BJ (cell line): Measurements from ENCODE around the gene GALNT7. TPM values are rescaled to one million over a fixed set of nuclear protein-coding genes. Genes with fewer than 3 reads are reported as not detected.

Source experiments
- CTCF ChIA-PET: fragments of 350-600 bp; formaldehyde crosslinking; extraction: SDS; loops from one replicate; lab custom pipeline; 2021; ENCODE audit warnings: antibody characterized with exemption, inconsistent platforms; lab: Yijun Ruan, JAX
- POLR2A ChIA-PET: fragments of 300-600 bp; sonication (Branson Sonifier 250); formaldehyde crosslinking; extraction: SDS; loops from one replicate; lab custom pipeline; 2021; ENCODE audit warnings: antibody characterized with exemption; lab: Charles Lee
- DNase-seq: peaks from one replicate; pipeline ENCODE4 v3.0.0-alpha.2; 2011; ENCODE audit warnings: low read depth
- H3K27me3 ChIP-seq: 2 replicates; pipeline ENCODE4 v1.6.0; 2011; ENCODE audit warnings: low read length; ENCODE audit not compliant: control insufficient read depth, insufficient read depth
- H3K36me3 ChIP-seq: 2 replicates; pipeline ENCODE4 v1.5.1; 2011; ENCODE audit warnings: low read length; ENCODE audit not compliant: control insufficient read depth, insufficient read depth
- H3K4me3 ChIP-seq: 2 replicates; pipeline ENCODE4 v1.5.1; 2011; ENCODE audit warnings: low read depth, mild to moderate bottlenecking, control low read depth, low read length
- polyA plus RNA-seq: library from polyadenylated mRNA; depleted of rRNA; stranded (reverse); fragments of >200 nt; gene quantifications from 2 replicates; pipeline ENCODE4 v1.2.3, GENCODE V29; 2011
- TF ChIP-seq, protein P1 (sequence below): IDR thresholded peaks from 2 replicates; pipeline ENCODE4 v1.5.1; 2011; ENCODE audit warnings: low read depth, mild to moderate bottlenecking, control low read depth, inconsistent platforms, low read length, moderate library complexity; ENCODE audit not compliant: insufficient read depth

Gene GALNT7
- polyA plus RNA-seq, 1 experiment, result 6.3 TPM

DNA sequence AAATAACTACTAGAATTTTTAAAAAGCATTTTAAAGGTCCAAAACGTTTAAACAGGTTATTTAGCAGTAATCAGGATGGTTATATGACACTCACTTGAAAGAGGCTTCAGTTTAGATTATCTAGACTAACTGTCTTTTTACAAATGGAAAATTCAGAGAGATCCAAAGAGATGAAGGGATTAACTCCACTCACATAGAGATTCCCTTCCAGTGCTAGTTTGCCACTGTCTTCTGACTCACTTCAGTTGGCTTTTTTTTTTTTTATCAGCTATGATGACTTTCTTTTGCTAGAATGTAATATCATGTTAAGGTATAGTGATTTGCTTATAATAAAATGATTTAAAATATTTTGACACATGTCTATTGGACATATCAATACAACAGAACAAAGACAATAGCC lies 43.8 kb downstream of the GALNT7 start:
- no peaks in the 10 kb centered on the region for H3K36me3 ChIP-seq
- DNase-seq, result no peak
- TF ChIP-seq, protein P1, sequence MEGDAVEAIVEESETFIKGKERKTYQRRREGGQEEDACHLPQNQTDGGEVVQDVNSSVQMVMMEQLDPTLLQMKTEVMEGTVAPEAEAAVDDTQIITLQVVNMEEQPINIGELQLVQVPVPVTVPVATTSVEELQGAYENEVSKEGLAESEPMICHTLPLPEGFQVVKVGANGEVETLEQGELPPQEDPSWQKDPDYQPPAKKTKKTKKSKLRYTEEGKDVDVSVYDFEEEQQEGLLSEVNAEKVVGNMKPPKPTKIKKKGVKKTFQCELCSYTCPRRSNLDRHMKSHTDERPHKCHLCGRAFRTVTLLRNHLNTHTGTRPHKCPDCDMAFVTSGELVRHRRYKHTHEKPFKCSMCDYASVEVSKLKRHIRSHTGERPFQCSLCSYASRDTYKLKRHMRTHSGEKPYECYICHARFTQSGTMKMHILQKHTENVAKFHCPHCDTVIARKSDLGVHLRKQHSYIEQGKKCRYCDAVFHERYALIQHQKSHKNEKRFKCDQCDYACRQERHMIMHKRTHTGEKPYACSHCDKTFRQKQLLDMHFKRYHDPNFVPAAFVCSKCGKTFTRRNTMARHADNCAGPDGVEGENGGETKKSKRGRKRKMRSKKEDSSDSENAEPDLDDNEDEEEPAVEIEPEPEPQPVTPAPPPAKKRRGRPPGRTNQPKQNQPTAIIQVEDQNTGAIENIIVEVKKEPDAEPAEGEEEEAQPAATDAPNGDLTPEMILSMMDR, result no peak
- no peak overlapping the region for H3K4me3 ChIP-seq
- POLR2A ChIA-PET, result no interaction called here
- CTCF ChIA-PET, result no interaction called here
- no peaks in the 10 kb centered on the region for H3K27me3 ChIP-seq

DNA sequence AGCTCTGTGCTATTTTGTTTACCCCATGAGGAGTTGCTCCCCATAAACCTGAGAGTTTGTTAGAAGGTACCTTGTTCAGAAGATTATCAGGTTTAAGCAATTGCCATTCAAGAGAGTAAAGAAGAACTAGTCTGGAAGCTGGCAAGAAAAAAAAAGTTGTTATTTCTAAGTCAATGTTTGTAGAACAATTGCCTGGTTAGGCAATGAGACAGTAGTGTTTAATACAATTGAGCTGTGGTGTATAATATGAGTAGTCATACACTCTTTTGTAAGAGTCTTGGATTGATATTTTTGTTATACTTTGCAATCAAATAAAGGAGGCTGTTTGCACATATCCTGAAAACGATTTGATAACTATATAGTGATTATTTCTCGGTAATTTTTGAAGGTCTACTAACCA lies 44.7 kb downstream of the GALNT7 start:
- ChIA-PET CTCF (no interaction called here), POLR2A (no interaction called here)
- TF ChIP-seq, protein P1, result no peak
- Histone ChIP-seq H3K36me3 (no peaks in the 10 kb centered on the region), H3K4me3 (no peak overlapping the region), H3K27me3 (no peaks in the 10 kb centered on the region)
- DNase-seq, result no peak

DNA sequence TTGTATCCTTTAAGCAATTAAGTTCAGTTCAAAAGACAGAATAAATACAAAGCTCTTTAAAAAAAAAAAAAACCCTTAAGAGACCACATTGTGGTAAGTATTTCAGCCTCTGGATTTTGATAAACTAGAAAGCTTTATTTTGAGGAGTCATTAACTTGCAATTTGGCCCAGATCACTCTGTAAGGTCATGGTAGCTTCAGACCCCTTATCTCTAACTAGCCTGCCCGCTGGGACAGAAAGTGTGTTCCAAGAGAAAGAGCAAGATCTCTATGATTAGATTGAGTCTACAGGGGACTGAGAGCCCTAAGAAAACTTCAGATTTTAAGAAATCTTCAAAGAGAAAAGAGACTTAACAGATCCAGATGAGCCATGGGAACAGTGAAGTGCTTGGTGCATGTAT lies 45.6 kb downstream of the GALNT7 start:
- Histone ChIP-seq H3K4me3 (no peak overlapping the region), H3K27me3 (no peaks in the 10 kb centered on the region), H3K36me3 (no peaks in the 10 kb centered on the region)
- ChIA-PET CTCF (interaction anchor here (1.4 kb wide), 1 partner anchor 9 kb away, joined by 3 read pairs; no protein-coding TSS in a partner anchor), POLR2A (interaction anchor here (0.7 kb wide), 1 partner anchor 23 kb away, joined by 3 read pairs; no protein-coding TSS in a partner anchor)
- TF ChIP-seq, protein P1, result no peak
- DNase-seq, result no peak

DNA sequence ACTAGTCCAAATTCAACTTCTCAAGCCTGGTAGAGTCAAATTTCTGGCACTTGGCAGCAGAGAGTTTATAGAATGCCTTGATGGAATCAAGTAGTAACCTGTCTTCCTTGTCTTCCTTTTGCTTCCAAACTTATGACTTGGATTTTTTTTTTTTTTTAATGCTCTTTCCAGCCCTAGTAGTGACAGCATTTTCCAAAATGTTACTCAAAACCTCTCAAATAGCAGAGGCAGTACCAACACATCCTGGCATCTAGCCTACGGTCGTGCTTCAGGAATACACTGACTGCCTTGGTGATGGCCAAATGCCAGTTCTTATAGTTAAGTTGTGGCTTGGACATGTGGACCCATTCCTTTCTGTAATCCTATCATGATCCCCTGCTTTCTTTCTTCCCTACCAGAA lies 46.0 kb downstream of the GALNT7 start:
- DNase-seq, result no peak
- POLR2A ChIA-PET, result interaction anchor here (0.7 kb wide), 1 partner anchor 22 kb away, joined by 3 read pairs; no protein-coding TSS in a partner anchor
- CTCF ChIA-PET, result interaction anchor here (0.6 to 1.4 kb wide), 2 partner anchors 8 to 11 kb away, joined by 3 read pairs; no protein-coding TSS in a partner anchor
- no peaks in the 10 kb centered on the region for H3K27me3 ChIP-seq
- no peaks in the 10 kb centered on the region for H3K36me3 ChIP-seq
- TF ChIP-seq, protein P1, result no peak
- no peak overlapping the region for H3K4me3 ChIP-seq

DNA sequence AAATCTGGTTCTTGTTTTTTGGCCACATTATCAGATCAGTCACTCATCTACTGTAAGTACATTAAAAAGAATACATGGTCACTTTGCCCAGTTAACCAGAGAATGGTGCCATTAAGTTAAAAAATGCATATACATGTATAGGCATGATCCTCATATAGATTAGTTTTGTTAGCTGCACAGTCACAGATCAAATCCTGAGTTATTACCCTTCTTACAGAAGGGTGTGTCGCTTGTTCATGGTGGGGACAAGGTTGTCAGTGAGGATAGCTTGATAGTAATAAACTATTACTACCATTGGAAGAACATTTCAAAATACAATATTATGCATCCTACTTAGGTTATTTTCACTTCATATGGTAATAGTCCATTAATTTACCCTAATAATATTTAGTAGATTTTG lies 48.5 kb downstream of the GALNT7 start:
- H3K27me3 ChIP-seq, result no peaks in the 10 kb centered on the region
- CTCF ChIA-PET, result interaction anchor here (1.6 kb wide), 1 partner anchor 17 kb away, joined by 4 read pairs; no protein-coding TSS in a partner anchor
- TF ChIP-seq, protein P1, result no peak
- POLR2A ChIA-PET, result no interaction called here
- H3K36me3 ChIP-seq, result no peaks in the 10 kb centered on the region
- H3K4me3 ChIP-seq, result no peak overlapping the region
- DNase-seq, result no peak
